PFSK-1 (cell line): Measurements from ENCODE around the gene GRB2.

ENCODE experiments used
- FOXP2 ChIP-seq: optimal IDR thresholded peaks from 2 replicates; pipeline ENCODE3; 2011; ENCODE audit warnings: borderline replicate concordance, control low read depth, inconsistent platforms; ENCODE audit not compliant: insufficient read depth; ENCODE audit errors: extremely low read length, extremely low read depth
- POLR2AphosphoS5 ChIP-seq: IDR thresholded peaks from 2 replicates; pipeline ENCODE4 v1.6.1; 2012; ENCODE audit warnings: low read depth, mild to moderate bottlenecking, control low read depth, low read length, moderate library complexity
- REST ChIP-seq, 2 experiments: IDR thresholded peaks; 2 replicates each; pipeline versions ENCODE4 v1.6.1 to v1.8.0; 2011 to 2012; ENCODE audit warnings: low read depth in 2 of 2, low read length in 2 of 2, control low read depth in 1 of 2, inconsistent platforms in 1 of 2, mild to moderate bottlenecking in 1 of 2, moderate library complexity in 1 of 2; ENCODE audit not compliant: insufficient read depth in 1 of 2
- SIN3A ChIP-seq: IDR thresholded peaks from 2 replicates; pipeline ENCODE4 v1.6.1; 2012; ENCODE audit warnings: mild to moderate bottlenecking, low read length, moderate library complexity, borderline replicate concordance; ENCODE audit not compliant: insufficient read depth
- TAF1 ChIP-seq: IDR thresholded peaks from 2 replicates; pipeline ENCODE4 v1.6.1; 2012; ENCODE audit warnings: low read length, control low read depth, borderline replicate concordance; ENCODE audit not compliant: insufficient read depth

Gene GRB2

GRCh38 chr17:75334723-75335122, 70.8 kb downstream of the GRB2 start:
- no peak for TF ChIP-seq TAF1
- no peak for TF ChIP-seq REST (IDR thresholded peaks at IDR 0.05; ENCODE audit: insufficient read depth in 1 of 2, low read depth in 2 of 2, low read length in 2 of 2)
- no peak for TF ChIP-seq FOXP2
- no peak for TF ChIP-seq POLR2AphosphoS5
- no peak for TF ChIP-seq SIN3A

GRCh38 chr17:75331671-75332070, 73.8 kb downstream of the GRB2 start:
- TF ChIP-seq SIN3A = no peak

GRCh38 chr17:75327757-75328156, 77.7 kb downstream of the GRB2 start:
- TF ChIP-seq POLR2AphosphoS5 = no peak
- no peak for TF ChIP-seq FOXP2
- no peak for TF ChIP-seq TAF1
- TF ChIP-seq SIN3A = no peak
- TF ChIP-seq REST (IDR thresholded peaks at IDR 0.05; ENCODE audit: insufficient read depth in 1 of 2, low read depth in 2 of 2, low read length in 2 of 2) = no peak

GRCh38 chr17:75326226-75326848, 79.1 kb downstream of the GRB2 start:
- TF ChIP-seq REST (IDR thresholded peaks at IDR 0.05; ENCODE audit: insufficient read depth in 1 of 2, low read depth in 2 of 2, low read length in 2 of 2) = no peak
- no peak for TF ChIP-seq TAF1
- TF ChIP-seq FOXP2 = no peak
- TF ChIP-seq SIN3A = no peak
- TF ChIP-seq POLR2AphosphoS5 = no peak

- no peak for TF ChIP-seq REST (IDR thresholded peaks at IDR 0.05; ENCODE audit: insufficient read depth in 1 of 2, low read depth in 2 of 2, low read length in 2 of 2)
- no peak for TF ChIP-seq SIN3A
- no peak for TF ChIP-seq TAF1
- TF ChIP-seq FOXP2 = no peak
- no peak for TF ChIP-seq POLR2AphosphoS5
Observed at GRCh38 chr17:75325827-75326225, 79.7 kb downstream of the GRB2 start.
